Skeletal muscle tissue (tissue), 4 donors: ENCODE results near the gene TTLL4. TPM values are rescaled to one million over a fixed set of nuclear protein-coding genes. Genes with fewer than 3 reads are reported as not detected.
"Not testable (repeated sequence)": the region's sequence is repeated elsewhere in the genome, so short reads cannot be mapped to it uniquely, and the experiment has no call there.

Experiments
- H3K27ac ChIP-seq: one replicate; pipeline ENCODE4 v1.7.0; 2013; ENCODE audit warnings: mild to moderate bottlenecking, low read depth, low read length, inconsistent platforms
- H3K27me3 ChIP-seq, 3 donors: one replicate each; pipeline ENCODE4 v1.7.0; 2013; ENCODE audit warnings: low read length in 3 of 3; ENCODE audit not compliant: control insufficient read depth in 3 of 3, insufficient read depth in 3 of 3
- H3K36me3 ChIP-seq, 3 donors: one replicate each; pipeline ENCODE4 v1.7.0; 2013; ENCODE audit warnings: low read length in 3 of 3; ENCODE audit not compliant: control insufficient read depth in 3 of 3, insufficient read depth in 3 of 3
- H3K4me1 ChIP-seq, 3 donors: one replicate each; pipeline ENCODE4 v1.7.0; 2013; ENCODE audit warnings: low read length in 3 of 3, mild to moderate bottlenecking in 3 of 3; ENCODE audit not compliant: control insufficient read depth in 3 of 3, insufficient read depth in 3 of 3
- H3K4me3 ChIP-seq, 3 donors: one replicate each; pipeline ENCODE4 v1.7.0; 2013; ENCODE audit warnings: low read length in 3 of 3
- H3K9ac ChIP-seq, 3 donors: one replicate each; pipeline ENCODE4 v1.7.0; 2013; ENCODE audit warnings: low read length in 3 of 3, mild to moderate bottlenecking in 3 of 3, moderate library complexity in 2 of 3, low read depth in 1 of 3
- H3K9me3 ChIP-seq, 3 donors: one replicate each; pipeline ENCODE4 v1.7.0; 2013; ENCODE audit warnings: low read length in 3 of 3; ENCODE audit not compliant: control insufficient read depth in 3 of 3
- total RNA-seq: library from RNA; depleted of rRNA; stranded (reverse); fragments of >200 nt; gene quantifications from one replicate; pipeline ENCODE4 v1.2.3, GENCODE V29; 2014
- donor health status: Osteomylitis.

TTLL4 gene
- total RNA-seq, 1 donor from 2014 or later: 11.0 TPM

DNA sequence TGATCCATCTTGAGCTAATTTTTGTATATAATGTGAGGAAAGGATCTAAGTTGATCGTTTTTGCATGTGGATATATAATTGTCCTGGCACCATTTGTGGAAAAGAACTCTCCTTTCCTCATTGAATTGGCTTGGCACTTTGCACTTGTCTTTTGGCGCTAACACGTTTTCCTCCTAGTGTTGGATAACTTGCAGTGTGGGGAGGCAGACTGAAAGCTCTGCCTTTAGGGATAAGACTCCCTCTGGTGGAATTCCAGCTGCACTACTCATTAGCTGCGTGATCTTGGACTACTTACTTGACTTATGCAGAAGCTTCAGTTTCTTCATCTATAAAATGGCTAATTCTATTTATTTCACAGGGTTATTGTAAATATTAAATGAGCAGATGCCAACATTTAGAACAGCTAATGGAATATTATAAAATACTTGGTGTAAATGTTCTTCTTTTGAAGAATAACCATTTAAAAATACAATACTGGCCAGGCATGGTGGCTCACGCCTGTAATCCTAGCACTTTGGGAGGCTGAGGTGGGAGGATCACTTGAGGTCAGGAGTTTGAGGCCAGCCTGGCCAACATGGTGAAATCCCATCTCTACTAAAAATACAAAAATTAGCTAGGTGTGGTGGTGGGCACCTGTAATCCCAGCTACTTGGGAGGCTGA is 23.1 kb upstream of the TTLL4 start:
- H3K36me3 ChIP-seq: peaks cover 13 to 25% (median 17%) of the 10 kb centered on the region in 3 donors
- not testable (repeated sequence) for H3K4me1 ChIP-seq, H3K27me3 ChIP-seq, H3K9ac ChIP-seq, H3K9me3 ChIP-seq, H3K27ac ChIP-seq, H3K4me3 ChIP-seq

DNA sequence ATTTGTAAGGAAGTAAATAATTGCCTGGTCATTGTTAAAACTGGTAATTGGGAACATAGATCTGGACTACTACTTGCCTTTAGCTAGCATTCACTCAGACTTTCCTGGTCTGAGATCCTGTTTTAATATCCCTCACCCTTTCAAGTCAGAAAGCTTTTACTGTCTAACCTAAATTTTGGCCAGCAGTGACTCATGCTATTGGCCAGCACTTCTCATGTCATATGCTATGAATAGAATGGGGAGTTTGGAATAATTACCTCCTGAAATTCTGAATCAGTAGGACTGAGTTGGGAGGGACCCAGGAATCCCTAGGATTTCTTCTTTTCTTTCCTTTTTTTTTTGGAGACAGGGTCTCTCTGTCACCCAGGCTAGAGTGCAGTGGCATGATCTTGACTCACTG is 19.4 kb upstream of the TTLL4 start:
- H3K9ac ChIP-seq: no peak overlapping the region

DNA sequence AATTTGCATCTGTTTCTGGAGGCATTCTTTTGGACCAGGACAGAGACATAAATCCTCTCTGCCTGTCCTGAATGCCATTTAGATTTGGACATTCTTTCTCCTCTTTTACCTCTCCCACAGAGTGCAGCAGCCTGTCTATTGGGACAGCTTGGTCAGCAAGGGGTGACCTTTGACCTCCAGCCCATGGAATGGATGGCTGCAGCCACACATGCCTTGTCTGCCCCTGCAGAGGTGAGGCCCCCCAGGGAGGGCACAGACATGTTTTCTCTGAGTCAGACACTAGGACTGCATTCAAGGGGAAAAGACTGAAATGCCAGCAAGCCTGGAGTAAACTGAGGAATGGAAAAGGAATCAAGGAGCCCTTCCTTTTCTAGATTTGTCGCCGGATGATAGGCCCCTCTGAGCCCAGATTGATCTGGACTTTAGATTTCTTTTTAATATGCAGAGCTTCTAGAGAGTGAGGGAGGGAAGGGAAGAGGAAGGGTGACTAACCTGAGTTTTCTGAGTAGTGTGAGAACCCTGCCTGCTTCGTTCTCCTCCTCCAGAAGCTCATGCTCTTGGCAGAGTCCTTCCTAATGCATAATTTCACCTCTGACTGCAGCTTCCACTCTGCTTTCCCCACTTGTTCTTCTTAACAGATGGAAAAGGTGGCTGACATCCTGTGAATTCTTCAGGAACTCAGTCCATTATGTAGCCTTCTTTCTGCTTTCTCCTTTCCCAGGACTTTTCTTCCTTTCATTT is 16.1 kb upstream of the TTLL4 start:
- no peaks in the 10 kb centered on the region for H3K9me3 ChIP-seq
- H3K27me3 ChIP-seq: no peaks in the 10 kb centered on the region
- no peak overlapping the region for H3K4me3 ChIP-seq
- H3K36me3 ChIP-seq: peaks cover 31 to 52% (median 49%) of the 10 kb centered on the region in 3 donors
- peaks cover 0 to 5% (median 2%) of the 10 kb centered on the region in 3 donors for H3K4me1 ChIP-seq
- no peak overlapping the region for H3K9ac ChIP-seq
- no peak overlapping the region for H3K27ac ChIP-seq

More for the DNA sequence above, 19.4 kb upstream of the TTLL4 start:
- Histone ChIP-seq H3K4me1 (peaks cover 2 to 4% (median 3%) of the 10 kb centered on the region in 3 donors), H3K36me3 (peaks cover 28 to 38% (median 29%) of the 10 kb centered on the region in 3 donors), H3K27ac (no peak overlapping the region), H3K9me3 (no peaks in the 10 kb centered on the region), H3K4me3 (no peak overlapping the region), H3K27me3 (no peaks in the 10 kb centered on the region)

GRCh38 chr2:218698885-218699284 is 11.8 kb upstream of the TTLL4 start:
- no peak overlapping the region for H3K4me3 ChIP-seq
- peaks cover 12 to 27% (median 26%) of the 10 kb centered on the region in 3 donors for H3K36me3 ChIP-seq
- no peaks in the 10 kb centered on the region for H3K9me3 ChIP-seq
- H3K4me1 ChIP-seq: peaks cover 0 to 5% (median 0%) of the 10 kb centered on the region in 3 donors
- H3K9ac ChIP-seq: no peak overlapping the region
- H3K27me3 ChIP-seq: no peaks in the 10 kb centered on the region
- no peak overlapping the region for H3K27ac ChIP-seq

- Histone ChIP-seq H3K27ac (no peak overlapping the region), H3K4me1 (peaks cover 0 to 5% (median 0%) of the 10 kb centered on the region in 3 donors), H3K4me3 (no peak overlapping the region), H3K36me3 (peaks cover 6 to 16% (median 15%) of the 10 kb centered on the region in 3 donors), H3K27me3 (no peaks in the 10 kb centered on the region), H3K9me3 (no peaks in the 10 kb centered on the region), H3K9ac (no peak overlapping the region)
These were observed 8.8 kb upstream of the TTLL4 start for GRCh38 chr2:218701806-218702205.

GRCh38 chr2:218703341-218703740 is 7.3 kb upstream of the TTLL4 start:
- Histone ChIP-seq H3K27me3 (no peaks in the 10 kb centered on the region), H3K4me3 (no peak overlapping the region), H3K27ac (no peak overlapping the region), H3K4me1 (peaks cover 0 to 5% (median 0%) of the 10 kb centered on the region in 3 donors), H3K36me3 (peaks cover 6 to 9% (median 9%) of the 10 kb centered on the region in 3 donors), H3K9ac (no peak overlapping the region), H3K9me3 (no peaks in the 10 kb centered on the region)

GRCh38 chr2:218708086-218708485 is 2.5 kb upstream of the TTLL4 start:
- Histone ChIP-seq H3K9me3 (no peaks in the 10 kb centered on the region), H3K36me3 (no peaks in the 10 kb centered on the region), H3K9ac (no peak overlapping the region), H3K27me3 (no peaks in the 10 kb centered on the region), H3K27ac (no peak overlapping the region), H3K4me3 (no peak overlapping the region), H3K4me1 (peaks cover 5 to 13% (median 9%) of the 10 kb centered on the region in 3 donors)

DNA sequence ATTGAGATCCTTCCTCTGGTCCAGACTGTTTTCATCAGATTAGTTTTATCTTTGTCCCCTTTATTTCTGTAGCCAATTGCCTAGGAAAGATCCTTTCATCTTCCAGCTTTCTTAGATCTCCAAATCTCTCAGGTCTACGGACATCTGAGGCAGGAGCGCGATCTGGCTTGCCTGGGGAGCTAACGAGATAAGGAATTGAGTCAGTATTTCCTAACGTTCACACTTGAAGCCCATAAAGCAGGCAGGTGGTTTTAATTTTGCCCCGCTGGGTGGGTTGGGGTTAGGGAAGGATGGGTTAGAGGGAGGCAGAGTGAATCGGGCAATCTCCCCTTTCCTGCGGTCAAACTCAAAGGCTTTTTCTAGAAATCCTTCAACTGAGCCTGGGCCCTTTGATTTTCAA is 727 bp upstream of the TTLL4 start:
- no peak overlapping the region for H3K27ac ChIP-seq
- no peaks in the 10 kb centered on the region for H3K9me3 ChIP-seq
- H3K27me3 ChIP-seq: no peaks in the 10 kb centered on the region
- H3K9ac ChIP-seq: no peak overlapping the region
- H3K4me1 ChIP-seq: peaks cover 5 to 13% (median 9%) of the 10 kb centered on the region in 3 donors
- peak overlapping the region in 2 of 3 donors; percentile 70 to 80 for H3K4me3 ChIP-seq
- H3K36me3 ChIP-seq: no peaks in the 10 kb centered on the region

DNA sequence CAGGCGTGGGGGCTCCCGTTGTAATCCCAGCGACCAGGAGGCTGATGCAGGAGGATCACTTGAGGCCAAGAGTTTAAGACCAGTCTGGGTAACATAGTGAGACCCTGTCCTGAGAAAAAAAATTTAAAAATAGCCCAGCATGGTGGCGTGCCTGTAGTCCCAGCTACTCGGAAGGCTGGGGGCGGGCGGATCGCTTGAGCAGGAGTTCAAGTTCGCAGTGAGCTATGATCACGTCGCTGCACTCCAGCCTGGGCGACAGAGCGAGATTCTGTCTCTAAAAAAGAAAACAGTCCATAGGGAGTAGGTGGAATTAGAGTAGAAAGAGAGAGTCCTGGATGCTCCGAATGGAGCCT is 325 bp upstream of the TTLL4 start:
- H3K9ac ChIP-seq: peak overlapping the region in 1 of 3 donors; percentile 69
- no peaks in the 10 kb centered on the region for H3K27me3 ChIP-seq
- peak overlapping the region; percentile 65 to 80 (median 70) for H3K4me3 ChIP-seq
- H3K36me3 ChIP-seq: no peaks in the 10 kb centered on the region
- peaks cover 5 to 13% (median 9%) of the 10 kb centered on the region in 3 donors for H3K4me1 ChIP-seq
- H3K9me3 ChIP-seq: no peaks in the 10 kb centered on the region
- no peak overlapping the region for H3K27ac ChIP-seq

- Histone ChIP-seq H3K4me1 (peaks cover 5 to 13% (median 9%) of the 10 kb centered on the region in 3 donors), H3K9me3 (no peaks in the 10 kb centered on the region), H3K9ac (peak overlapping the region; percentile 77 to 88 (median 85)), H3K4me3 (peak overlapping the region; percentile 80 to 89 (median 86)), H3K36me3 (no peaks in the 10 kb centered on the region), H3K27ac (peak overlapping the region; percentile 84), H3K27me3 (no peaks in the 10 kb centered on the region)
These were observed 905 bp downstream of the TTLL4 start for GRCh38 chr2:218711550-218711929.
